OCI-LY3 (cell line): Measurements from ENCODE around the gene PPP3R1.

ENCODE experiments used
- EZH2phosphoT487 ChIP-seq: fragments of 200-600 bp; shearing (Covaris generic); IDR thresholded peaks from 2 replicates; pipeline ENCODE4 v1.6.1; 2018; ENCODE audit warnings: antibody characterized with exemption, mixed run types, low read depth
- TF ChIP-seq, protein P1 (sequence below): fragments of 200-600, 300-600 bp; sonication (generic); IDR thresholded peaks from 2 replicates; pipeline ENCODE4 v1.5.1; 2014; ENCODE audit warnings: antibody characterized with exemption, low read length, low read depth

DNA sequence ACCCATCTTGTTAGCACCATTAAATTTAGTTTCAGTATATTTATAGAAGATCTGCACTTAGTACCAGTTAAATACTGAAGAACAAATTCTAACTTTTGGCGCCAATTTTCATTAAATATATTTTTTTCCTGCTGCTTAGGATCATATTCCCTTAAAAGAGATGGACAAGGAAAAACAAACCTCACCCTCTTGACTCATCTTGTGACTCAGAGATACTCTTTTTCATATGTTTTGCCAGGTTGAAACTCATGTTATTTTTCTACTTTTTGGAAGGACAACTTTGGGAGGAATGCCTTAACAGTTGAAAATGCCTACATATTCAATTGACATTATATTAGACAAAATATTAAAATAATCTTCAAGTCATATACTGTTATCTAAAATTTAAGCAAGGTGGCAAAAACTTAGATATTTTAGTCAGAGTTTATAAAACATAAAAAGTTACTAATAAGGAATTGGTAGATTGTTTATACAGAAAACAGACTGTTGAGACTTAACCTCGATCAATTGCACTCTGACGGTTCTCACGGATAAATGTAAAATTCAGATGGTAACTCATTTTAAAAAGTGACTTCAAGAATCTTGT lies 58.5 kb downstream of the PPP3R1 start:
- TF ChIP-seq, protein P1, sequence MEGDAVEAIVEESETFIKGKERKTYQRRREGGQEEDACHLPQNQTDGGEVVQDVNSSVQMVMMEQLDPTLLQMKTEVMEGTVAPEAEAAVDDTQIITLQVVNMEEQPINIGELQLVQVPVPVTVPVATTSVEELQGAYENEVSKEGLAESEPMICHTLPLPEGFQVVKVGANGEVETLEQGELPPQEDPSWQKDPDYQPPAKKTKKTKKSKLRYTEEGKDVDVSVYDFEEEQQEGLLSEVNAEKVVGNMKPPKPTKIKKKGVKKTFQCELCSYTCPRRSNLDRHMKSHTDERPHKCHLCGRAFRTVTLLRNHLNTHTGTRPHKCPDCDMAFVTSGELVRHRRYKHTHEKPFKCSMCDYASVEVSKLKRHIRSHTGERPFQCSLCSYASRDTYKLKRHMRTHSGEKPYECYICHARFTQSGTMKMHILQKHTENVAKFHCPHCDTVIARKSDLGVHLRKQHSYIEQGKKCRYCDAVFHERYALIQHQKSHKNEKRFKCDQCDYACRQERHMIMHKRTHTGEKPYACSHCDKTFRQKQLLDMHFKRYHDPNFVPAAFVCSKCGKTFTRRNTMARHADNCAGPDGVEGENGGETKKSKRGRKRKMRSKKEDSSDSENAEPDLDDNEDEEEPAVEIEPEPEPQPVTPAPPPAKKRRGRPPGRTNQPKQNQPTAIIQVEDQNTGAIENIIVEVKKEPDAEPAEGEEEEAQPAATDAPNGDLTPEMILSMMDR: no peak
- TF ChIP-seq EZH2phosphoT487: no peak
